Measurements from ENCODE around the gene NUDT3. TPM values are rescaled to one million over a fixed set of nuclear protein-coding genes. Genes with fewer than 3 reads are reported as not detected.
"Not testable (repeated sequence)": the region's sequence is repeated elsewhere in the genome, so short reads cannot be mapped to it uniquely, and the experiment has no call there.

NUDT3 gene
- total RNA-seq, 2 donors from 2014 or later: 19.5 to 21.9 TPM

GRCh38 chr6:34276881-34277762, 115.3 kb downstream of the NUDT3 start:
- no peak for ATAC-seq
- intact Hi-C loops (cut with DNase I, micrococcal nuclease): no loop called here

DNA sequence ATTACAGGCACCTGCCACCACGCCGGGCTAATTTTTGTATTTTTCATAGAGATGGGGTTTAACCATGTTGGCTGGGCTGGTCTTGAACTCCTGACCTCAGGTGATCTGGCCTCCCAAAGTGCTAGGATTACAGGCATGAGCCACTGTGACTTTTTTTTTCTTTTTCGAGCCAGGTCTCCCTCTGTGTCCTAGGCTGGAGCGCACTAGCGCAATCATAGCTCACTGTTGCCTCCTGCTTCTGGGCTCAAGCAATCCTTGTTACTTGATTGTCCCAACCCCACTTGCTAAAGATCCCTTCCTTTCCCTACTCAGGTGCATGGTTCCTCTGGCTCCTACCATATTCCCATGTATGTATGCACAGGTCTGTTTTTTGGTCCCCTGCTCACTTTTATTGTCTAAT, 116.3 kb downstream of the NUDT3 start:
- no peak for ATAC-seq
- intact Hi-C loops (cut with DNase I, micrococcal nuclease): no loop called here

More at GRCh38 chr6:34276881-34277762, 115.3 kb downstream of the NUDT3 start:
- DNase-seq: no peak

DNA sequence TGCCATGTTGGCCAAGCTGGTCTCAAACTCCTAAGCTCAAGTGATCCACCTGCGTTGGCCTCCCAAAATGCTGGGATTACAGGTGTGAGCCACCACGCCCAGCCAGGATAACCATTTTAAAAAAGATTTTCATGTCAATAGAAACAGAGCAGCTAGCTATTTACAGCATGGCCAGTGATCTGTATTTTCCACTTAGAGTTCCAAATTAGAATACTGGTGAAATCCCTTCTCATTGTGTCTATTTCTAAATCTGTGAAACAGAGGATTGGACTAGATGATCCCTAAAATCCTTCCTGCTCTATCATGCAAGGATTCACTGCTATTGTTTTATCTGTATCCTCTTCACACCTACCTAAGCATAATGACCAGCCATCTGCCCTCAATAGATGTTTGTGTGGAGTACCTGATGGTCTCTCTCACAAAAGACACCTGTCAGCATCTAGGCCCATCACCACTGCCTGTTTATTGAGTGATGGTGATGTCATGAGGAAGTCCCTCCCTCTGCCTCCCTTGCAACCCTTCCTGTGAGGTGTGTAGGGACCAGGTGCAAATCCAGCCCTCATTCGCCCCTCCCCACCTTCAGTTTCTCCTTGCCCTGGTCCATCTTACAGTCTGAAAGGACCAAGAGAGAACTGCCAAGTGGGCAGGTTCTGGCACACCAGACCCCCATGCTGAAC, 117.2 kb downstream of the NUDT3 start:
- ATAC-seq (no peak), DNase-seq (no peak)
- intact Hi-C loops (cut with DNase I, micrococcal nuclease): no loop called here

More for the DNA sequence above, 116.3 kb downstream of the NUDT3 start:
- no peak for DNase-seq

DNA sequence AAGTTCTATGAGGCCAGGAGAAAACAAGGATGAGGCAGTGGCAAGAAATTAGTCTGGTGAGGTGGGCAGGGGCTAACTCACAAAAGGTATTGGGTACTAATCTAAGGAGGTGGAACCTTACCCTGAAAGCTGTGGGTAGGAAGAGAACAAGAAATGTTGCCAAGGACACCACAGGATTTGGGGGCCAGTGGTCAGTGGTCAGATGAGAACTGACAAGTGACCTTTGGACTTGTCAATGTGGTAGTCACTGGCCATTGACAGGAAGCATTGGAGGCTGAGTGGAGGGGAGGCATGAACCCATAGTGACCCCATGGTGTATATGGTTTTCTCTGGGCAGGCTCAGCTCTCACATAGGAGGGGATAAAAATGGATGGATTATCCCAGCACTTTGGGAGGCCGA, 118.3 kb downstream of the NUDT3 start:
- intact Hi-C loops (cut with DNase I, micrococcal nuclease): no loop called here
- ATAC-seq (no peak), DNase-seq (no peak)

GRCh38 chr6:34273242-34273805, 119.1 kb downstream of the NUDT3 start:
- no peak for DNase-seq

DNA sequence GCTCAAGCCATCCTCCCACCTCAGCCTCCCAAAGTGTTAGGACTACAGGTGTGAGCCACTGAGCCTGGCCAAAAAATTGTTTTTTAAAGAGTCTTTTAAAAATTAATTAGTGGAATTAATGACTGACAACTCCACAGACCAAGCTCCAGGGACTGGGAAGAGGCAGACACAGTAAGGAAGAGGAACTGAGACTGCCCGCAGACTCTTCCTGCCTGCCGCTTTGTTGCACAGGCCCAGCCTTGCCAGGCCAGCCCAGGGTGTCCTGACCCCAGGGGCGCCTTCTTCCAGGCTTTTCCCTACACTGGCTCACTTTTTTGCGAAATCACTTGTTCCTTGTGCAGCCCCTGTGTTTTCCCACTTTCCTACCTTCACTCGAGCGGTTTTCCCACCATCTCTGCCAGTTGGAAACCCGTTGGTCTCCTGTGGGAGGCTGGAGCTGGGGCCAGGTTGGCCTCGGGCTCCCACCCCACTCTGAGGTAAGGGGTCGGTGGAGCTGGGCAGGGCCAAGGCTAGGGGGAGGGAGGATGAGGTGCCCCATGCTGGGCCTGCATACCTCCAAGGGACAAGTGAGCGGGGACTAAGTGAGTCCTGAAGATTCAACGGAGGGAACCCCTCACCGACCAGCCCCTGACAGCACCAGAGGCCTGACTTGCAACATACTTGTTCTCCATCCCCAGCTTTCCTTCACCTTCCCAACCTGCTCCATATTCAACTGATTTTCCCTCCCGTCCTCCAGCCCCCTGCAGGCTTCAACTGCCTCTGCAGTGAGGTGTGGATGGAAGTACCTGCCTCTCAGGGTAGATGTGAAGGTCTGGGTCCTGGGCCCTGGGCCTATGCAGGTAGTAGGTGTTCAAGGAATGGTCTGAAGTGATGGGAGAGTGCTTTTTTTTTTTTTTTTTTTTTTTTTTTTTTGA, 120.2 kb downstream of the NUDT3 start:
- no peak for DNase-seq

More at GRCh38 chr6:34273242-34273805, 119.1 kb downstream of the NUDT3 start:
- intact Hi-C loops (cut with DNase I, micrococcal nuclease): no loop called here
- ATAC-seq: no peak

DNA sequence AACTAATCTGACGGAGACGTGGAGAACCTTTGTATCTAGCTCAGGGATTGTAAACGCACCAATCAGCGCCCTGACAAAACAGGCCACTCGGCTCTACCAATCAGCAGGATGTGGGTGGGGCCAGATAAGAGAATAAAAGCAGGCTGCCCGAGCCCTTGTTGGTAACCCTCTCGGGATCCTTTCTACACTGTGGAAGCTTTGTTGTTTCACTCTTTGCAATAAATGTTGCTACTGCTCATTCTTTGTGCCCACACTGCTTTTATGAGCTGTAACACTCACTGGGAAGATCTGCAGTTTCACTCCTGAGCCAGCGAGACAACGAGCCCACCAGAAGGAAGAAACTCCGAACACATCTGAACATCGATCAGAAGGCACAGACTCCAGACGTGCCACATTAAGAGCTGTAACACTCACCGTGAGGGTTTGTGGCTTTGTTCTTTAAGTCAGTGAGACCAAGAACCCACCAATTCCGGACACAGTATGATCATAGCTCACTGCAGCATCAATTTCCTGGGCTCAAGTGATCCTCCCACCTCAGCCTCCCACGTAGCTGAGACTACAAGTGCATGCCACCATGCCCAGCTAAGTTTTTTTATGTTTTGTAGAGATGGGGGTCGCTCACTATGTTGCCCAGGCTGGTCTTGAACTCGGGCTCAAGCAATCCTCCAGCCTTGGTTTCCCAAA, 122.7 kb downstream of the NUDT3 start:
- intact Hi-C loops (cut with DNase I, micrococcal nuclease); DNase-seq; ATAC-seq: not testable (repeated sequence)

More for the DNA sequence above, 120.2 kb downstream of the NUDT3 start:
- intact Hi-C loops (cut with DNase I, micrococcal nuclease): no loop called here
- ATAC-seq: no peak

GRCh38 chr6:34269132-34269531, 123.3 kb downstream of the NUDT3 start:
- ATAC-seq; intact Hi-C loops (cut with DNase I, micrococcal nuclease): not testable (repeated sequence)

GRCh38 chr6:34267746-34268145, 124.7 kb downstream of the NUDT3 start:
- ATAC-seq (no peak), DNase-seq (no peak)
- intact Hi-C loops (cut with DNase I, micrococcal nuclease): no loop called here

More at GRCh38 chr6:34269132-34269531, 123.3 kb downstream of the NUDT3 start:
- DNase-seq: not testable (repeated sequence)

GRCh38 chr6:34263484-34263883, 129.0 kb downstream of the NUDT3 start:
- intact Hi-C loops (cut with DNase I, micrococcal nuclease); ATAC-seq; DNase-seq: not testable (repeated sequence)

GRCh38 chr6:34260576-34261267, 131.7 kb downstream of the NUDT3 start:
- ATAC-seq: no peak
- no peak for DNase-seq
- intact Hi-C loops (cut with DNase I, micrococcal nuclease): no loop called here

DNA sequence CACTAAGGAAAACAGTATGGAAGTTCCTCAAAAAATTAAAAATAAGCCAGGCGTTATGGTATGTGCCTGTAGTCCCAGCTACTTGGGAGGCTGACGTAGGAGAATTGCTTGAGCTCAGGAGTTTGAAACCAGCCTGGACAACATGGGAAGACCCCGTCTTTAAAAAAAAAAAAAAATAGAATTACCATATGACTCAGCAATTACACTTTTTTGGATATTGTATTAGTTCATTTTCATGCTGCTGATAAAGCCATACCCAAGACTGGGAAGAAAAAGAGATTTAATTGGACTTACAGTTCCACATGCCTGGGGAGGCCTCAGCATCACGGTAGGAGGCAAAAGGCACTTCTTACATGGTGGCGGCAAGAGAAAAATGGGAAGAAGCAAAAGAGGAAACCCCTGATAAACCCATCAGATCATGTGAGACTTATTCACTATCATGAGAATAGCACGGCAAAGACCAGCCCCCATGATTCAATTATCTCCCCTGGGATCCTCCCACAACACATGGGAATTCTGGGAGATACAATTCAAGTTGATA, 132.9 kb downstream of the NUDT3 start:
- DNase-seq: no peak
- no peak for ATAC-seq
- intact Hi-C loops (cut with DNase I, micrococcal nuclease): no loop called here

GRCh38 chr6:34252395-34252794, 140.1 kb downstream of the NUDT3 start:
- intact Hi-C loops (cut with DNase I, micrococcal nuclease); ATAC-seq; DNase-seq: not testable (repeated sequence)

DNA sequence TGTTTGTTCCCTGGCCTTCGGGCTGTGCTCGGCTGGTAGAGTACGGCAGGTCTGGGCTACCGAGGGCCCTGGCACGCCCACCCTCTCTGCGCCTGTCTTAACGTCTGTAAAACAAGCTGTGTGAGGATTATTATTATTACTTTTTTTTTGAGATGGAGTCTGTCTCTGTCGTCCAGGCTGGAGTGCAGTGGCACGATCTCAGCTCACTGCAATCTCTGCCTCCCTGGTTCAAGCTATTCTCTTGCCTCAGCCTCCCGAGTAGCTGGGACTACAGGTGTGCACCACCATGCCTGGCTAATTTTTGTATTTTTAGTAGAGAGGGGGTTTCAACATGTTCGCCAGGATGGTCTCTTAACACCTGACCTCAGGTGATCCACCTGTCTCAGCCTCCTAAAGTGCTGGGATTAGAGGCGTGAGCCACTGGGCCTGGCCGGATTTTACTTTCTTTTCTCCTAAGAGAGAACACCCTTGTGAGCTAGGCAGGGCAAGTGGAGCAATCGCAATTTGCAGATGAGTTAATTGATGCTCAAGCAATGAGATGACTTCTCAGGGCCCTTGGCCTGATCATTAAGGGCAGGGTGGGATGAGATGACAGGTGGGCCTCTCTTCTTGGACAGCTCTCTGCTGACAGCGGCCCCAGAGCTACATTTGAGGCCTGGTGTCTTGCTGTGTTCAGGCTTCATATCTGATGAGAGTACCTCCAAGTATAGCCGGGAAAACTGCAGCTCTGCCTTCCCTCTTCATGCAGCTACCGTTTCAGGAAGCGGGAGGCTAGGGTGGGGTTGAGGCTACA, 142.8 kb downstream of the NUDT3 start:
- ATAC-seq: peak; percentile 39
- intact Hi-C loops (cut with DNase I, micrococcal nuclease): loop anchor here (5.0 to 10.0 kb wide), 2 partner anchors 165 to 168 kb away; no protein-coding TSS in a partner anchor
- no peak for DNase-seq

DNA sequence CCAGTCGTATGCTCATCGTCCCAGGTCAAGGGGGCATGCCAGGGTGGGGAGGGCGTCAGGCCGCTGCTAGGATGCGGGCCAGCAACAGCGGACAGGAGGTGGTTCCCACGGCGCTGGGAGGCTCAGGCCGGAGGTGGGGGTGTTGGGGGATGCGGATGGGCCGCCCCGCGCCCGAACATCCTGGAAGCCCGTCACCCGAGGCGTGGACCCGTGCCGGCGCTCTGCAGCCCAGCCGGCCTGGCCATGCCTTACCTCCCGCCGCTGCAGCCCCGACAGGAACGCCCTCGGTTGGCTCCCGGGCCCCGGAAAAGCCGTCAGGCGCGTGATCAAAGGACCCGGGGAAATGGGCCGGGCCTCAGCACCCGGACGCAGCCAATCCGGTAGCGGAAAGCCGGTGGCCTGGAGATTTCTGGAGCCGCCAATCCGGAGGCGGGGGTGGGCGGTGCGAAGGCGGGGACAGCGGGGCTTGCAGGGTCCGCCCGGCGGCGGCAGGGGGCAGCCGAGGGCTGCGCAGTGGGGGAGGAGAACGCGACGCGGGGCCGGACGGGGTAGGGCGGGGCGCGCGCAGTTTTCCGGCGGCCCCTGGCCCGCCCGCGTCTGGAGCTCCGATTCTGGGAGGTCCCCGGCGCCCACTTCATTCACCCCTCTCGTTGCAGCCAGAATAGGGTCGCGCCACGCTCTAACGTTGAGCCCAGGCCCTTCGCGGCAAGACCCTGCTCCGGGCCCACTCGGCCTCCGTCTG, 143.6 kb downstream of the NUDT3 start, which contains the start of gene SMIM29:
SMIM29 (minus strand) TSS at position 280 of the 742 bp plus-strand sequence. CDS start 1,215 bp downstream, outside the sequence.
- intact Hi-C loops (cut with DNase I, micrococcal nuclease): loop anchor here (5.0 to 10.0 kb wide), 2 partner anchors 166 to 168 kb away; no protein-coding TSS in a partner anchor
- DNase-seq (peak; percentile 96 to 97), ATAC-seq (peak; percentile 94)

All from left colon (tissue), 2 donors.